NCI-H1417 treated with DMSO at 0.1 percent for 48 hours (cell line): ENCODE results near the gene FGF14.
"Not testable (repeated sequence)": the region's sequence is repeated elsewhere in the genome, so short reads cannot be mapped to it uniquely, and the experiment has no call there.

ENCODE experiments used
- DNase-seq: peaks from one replicate; lab custom pipeline; 2025; lab: John Stamatoyannopoulos, UW

Gene FGF14

DNA sequence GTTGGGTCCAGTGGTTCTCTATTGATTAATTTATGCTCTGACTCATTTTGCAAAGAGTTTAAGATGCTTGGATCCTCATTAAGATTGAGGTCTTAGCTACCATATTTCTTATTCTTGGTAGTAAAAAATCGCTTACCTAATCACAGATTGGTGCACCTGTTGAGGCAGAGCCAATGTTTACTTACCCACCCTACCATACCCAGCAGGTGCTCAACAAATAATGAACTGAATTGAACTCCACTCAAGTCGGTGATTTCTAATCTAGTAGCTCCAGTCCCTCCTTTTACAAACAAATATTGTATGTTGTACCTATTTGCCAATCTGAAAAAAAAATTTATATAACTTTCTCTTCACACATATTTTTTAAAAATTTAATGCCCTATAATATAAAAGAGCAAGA lies 361.0 kb downstream of the FGF14 start:
- peak; percentile 58 for DNase-seq

DNA sequence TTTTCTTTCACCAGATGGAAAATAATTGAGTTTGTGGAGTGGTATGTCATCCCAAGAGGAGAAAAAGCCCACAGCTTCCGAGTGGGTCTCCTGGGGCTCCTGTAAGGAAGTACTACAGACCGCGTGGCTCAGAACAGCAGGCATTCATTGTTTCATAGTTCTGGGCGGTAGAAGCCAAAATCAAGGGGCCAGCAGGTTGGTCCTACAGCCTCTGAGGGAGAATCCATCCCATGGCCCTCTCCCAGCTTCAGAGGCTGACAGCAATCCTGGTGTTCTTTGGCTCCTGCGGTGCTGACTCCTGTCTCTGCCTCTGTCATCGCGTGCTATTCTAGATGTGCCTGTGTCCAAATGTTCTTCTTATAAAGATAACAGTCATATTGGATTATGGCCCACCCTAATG lies 362.6 kb downstream of the FGF14 start:
- no peak for DNase-seq

DNA sequence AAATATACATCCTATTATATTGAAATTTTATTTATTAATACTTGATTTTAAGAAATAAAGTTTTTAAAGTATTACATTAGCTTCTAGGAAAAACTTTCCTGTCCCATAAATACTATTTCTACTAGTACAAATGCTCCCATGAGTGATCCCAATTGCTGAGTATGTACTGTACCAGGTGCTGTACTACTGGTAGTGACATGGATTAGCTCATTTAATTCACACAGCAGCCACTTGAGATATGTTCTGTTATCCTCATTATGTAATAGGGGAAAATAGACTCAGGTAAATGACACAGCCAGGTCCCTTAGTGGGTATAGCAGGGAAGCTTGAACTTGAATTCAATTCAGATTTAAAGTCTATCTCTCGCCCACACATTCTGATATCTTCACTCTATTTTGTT lies 363.1 kb downstream of the FGF14 start:
- DNase-seq, result no peak

DNA sequence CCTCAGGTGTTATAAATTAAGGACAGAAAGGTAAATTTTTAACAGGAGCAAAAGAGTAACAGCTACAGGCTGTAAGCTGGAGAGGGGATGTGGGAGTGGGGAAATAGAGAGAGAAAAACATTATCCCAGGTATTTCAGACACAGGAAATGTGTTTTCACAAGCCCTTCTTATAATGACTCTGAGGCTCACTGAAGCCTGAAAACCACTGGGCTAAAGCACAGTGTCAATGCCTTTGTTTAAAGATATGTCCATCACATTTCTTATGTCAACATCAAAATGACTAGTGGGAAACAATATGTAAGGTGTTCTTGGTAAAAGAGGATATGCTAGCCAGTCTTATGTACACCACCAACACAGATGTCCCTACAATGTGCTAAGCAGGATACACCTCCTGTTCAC lies 365.9 kb downstream of the FGF14 start:
- DNase-seq, result peak; percentile 75

DNA sequence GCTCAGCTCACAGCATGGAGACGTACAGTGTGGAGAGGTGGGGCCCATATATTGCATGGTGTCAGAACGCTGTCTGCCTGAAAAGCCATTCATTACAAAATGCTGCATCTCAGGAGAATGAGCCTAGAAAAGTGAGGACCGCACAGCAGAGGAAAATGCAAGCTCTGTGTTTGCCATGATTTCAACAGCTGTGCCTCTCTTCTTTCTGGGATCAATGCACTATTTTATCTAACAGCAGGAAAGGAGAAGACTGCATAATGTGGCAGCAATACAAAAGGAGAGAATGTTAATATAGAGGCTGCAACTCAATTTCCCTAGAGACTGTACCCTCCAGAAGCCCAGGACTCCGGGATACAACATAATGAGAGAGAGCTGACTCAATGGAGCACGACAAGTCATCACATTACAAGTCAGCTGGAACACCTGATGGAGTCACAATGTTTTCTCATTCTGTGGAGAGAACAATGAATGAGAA lies 368.0 kb downstream of the FGF14 start:
- DNase-seq, result no peak

DNA sequence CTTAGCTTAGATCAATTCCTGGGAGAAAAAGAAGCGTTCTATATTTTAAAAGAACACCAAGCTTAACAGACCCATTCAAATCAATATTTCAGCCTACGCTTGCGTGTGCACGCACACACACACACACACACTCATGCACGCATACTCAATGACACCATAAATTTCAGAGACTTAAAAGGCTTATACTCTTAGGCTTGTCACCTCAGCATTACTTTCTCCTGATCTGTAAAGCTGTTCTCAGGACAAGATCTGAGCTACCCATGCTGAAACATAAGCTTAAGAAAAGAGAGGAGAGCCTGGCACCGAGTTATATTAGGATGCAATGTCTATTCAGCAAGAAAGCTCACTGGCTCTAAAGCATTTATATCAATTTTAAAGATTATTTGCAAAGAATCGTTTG lies 368.5 kb downstream of the FGF14 start:
- no peak for DNase-seq

DNA sequence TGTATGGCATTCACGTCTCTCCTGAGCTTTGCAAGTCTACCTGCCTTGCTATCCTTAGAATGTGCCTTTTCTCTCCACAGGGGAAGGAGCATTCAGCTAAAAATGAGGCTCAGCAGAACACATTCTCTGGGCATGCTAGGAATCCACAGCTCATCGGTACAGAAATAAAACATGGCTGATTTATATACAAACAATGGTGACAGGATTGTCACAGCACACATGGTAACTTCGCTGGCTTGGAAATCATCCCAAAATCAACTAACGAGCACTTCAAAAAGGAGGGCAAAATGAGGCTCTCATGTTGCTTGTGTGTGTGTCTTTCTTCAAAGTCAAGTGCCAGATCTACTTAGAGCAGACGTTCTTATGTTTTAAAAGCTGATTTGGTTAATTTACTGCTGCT lies 373.0 kb downstream of the FGF14 start:
- DNase-seq, result no peak

DNA sequence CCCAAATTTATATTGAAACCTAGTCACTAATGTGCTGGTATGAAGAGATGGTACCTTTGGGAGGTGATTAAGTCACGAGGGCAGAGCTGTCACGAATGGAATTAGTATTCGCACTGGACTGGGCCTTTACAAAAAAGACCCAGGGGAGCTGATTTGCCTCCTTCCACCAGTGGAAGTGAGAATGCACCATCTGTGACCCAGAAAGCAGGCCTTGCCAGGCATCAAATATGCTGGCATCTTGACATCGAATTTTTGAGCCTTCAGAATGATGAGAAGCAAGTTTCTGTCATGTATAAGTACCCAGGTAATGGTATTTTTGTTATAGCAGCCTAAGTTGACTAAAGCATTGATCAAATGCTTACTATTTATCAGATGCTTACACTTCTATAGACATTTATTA lies 373.6 kb downstream of the FGF14 start:
- no peak for DNase-seq

DNA sequence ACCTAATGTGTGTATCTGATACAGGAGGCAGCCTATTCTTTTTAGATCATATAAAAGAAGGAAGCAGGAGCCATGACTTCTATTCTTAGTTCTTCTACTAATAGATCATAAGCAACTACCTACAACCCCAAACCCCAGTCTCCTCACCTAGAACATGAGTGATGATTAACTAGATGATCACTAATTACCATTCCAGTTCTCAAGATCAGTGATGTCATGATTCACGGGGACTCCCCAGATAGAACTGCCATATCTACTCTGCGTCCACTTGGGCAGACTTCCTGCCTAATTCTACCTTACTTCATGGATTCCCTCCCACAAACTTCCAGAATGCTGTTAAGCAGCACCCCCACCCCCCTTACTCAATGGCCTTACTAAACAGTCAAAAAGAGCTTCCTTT lies 380.1 kb downstream of the FGF14 start:
- no peak for DNase-seq

DNA sequence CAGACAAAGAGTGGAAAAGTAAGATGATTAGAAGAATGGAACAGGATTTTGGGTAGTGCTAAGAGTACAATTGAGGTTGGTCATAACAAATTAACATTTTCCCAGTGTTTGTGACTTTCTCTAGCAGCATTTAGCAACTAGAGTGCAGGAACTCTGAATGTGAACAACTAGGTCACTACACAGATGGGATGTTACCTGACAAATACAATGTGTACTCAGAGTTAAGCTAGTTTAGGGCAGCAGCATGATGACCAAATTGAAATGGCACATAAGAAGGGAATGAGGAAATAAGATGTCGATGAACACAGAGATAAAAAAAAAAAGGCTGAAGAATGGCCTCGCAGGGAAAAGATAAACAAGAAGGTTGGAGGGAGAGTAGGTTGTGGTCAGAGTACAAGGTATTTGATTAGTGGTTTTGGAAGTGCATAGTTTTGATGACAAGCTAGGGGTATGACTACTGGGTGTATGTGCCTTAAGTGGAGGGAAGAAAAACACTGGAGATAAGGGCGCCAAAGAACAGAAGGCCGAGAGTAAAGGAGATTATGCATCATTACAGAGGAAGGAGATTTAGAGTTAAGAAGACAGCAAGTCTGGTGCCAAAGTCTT lies 381.1 kb downstream of the FGF14 start:
- DNase-seq, result no peak

DNA sequence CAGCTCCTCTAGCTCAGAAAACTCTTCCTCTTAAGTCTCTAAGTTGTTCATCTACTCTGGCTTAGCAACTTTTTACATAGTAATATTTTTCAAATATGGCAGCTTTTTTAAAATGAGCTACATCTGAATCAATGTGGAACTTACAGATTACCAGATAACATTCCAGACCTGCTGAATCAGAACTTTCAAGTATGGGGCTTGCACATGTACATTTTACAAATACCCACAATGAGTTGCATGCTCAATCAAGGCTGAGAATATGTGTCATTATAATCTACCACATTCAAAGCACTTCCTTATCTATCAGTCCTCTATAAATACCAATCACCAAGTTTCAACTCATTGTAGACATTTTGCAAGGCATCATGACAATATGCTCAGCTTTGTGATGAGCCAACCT lies 383.1 kb downstream of the FGF14 start:
- no peak for DNase-seq

DNA sequence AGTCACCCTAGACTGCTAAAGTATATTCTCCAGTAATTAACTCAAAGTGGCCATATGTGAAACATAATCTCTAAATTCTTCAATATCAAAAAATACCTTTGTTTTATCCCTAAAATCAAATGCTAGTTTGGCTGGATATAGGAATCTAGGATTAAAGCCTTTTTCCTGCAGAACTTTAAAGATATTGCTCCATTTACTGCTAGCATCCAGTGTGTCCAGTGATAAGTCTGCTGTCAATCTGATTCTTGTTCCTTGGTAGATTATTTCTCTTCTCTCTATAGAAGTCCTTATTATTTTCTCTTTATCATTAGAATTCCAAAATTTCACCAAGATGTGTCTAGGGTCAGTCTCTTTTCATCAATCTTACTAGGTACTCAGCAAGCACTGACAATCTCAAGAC lies 384.6 kb downstream of the FGF14 start:
- no peak for DNase-seq

DNA sequence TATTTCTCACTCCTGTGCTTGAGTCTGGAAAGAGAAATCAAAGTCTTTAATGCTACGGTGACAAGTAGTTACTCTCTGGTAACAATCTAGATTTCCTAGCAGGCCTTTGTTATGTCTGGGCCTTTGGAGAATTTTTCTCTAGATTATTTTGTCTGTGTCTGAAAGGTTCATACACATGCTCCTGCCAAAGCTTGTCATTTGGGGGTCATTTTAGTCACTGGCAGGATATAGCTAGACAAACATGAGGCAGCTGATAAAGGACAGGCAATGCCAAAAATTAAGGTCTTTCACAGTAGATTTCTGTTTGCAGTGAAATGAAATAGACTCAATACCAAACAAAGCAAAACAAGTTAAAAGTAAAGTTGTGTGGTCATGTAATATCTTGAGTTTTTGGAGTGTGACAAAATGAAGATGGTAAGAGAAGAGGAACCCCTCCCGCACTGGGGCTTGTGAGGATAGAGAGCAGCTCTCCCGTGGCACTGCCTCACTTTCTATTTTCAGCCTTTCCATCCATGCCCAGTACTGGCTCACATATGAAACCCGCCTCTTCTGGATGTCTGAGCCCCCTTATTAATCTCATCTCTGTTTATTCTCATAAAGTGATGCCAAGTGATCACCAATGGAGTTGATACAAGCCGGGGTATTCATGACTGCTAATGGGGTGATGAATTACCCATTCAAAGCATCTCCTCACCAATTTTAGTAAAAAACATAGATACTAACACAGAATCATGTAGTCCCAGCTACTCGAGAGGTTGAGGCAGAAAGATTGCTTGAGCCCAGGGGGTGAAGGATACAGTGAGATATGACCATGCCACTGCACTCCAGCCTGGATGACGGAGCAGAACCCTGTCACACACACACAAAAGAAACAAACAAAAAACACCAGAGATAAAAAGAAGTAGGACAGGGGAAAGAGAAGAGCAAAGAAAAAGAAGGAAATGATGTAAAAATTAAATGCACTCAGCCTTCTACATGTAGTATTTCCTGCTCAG lies 389.3 kb downstream of the FGF14 start:
- no peak for DNase-seq

DNA sequence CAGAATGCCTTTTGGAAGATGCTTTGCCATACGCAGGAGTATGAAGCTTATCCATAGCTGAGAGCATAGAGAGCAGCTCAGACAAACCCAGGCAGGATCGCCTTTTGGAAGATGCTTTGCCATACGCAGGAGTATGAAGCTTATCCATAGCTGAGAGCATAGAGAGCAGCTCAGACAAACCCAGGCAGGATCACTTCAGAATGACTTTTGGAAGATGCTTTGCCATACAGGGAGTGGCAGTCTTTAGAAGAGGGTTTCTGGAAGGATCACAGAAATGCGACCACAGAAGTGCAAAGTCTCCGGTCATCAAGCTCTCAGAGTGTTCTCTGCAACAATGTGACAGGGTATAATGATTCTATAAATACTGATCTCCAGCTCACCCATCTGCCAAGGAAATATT lies 390.4 kb downstream of the FGF14 start:
- not testable (repeated sequence) for DNase-seq

DNA sequence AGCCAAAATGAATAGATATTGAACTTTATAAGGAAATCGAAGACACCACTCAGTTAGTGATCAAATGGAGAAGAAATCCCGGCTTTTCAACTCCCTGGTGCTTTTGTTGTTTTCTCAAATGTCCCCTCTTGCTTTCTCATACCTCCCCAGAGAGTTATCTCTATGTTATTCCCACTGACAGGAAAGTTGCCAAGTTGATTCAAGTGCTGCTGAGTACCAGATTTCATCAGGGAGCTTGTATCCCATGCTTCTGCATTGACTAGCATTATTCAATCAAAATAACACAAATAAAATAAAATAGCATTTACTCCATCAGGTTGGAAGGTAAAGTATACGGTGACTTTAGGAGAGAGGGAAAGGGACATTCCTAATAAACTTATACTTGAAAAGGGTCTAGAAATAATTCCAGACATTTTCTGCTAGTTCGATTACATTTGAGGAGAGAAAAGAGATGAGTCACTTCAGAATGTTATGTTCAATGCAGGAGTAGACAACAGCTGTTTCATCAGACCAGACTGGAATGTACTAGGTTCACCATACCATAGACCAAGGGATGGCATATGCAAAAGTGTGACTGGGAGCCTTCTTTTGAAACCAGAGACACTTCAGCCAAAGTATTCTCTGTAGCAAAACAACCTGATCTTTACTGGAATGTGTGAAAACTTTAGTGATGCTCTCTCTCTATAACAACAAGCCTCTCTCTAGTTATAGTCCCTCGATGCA lies 397.8 kb downstream of the FGF14 start:
- DNase-seq, result no peak

DNA sequence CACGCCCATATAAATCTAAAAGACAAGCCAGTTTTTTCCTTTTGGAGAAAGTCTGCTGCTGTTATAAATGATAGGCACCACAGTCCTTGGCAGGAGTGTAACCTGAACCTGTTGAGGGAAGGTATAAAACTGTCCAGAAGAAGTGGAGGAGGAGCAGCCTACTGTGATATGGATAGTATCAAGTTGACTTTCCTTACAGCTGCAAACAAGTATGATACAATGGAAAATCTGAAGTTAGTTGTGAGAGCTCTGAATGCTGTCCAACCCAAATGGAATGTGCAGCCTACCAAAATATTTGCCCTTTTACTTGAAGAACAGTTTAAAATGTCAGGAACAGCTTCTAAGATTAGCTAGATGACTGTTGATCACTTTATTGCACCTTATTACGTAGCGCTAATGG lies 399.6 kb downstream of the FGF14 start:
- DNase-seq, result no peak

DNA sequence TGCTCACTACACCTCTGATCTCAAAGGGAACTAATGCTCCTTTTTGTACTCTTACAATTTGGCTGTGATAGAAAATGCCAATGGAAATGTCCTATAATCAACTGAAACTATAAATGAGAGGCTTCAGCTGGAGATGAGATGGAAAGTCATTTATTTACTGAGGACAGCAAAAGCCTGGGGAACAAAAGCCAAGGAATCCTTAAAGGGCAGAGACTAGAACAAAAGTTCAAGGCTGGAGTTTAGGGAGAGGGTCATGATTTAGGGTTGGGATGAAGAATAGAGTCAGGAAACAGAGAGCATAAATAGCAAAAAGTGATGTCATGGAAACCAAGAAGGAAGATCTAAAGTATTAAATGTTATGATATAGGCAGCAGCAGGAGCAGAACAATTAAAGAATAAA lies 401.1 kb downstream of the FGF14 start:
- DNase-seq, result no peak

DNA sequence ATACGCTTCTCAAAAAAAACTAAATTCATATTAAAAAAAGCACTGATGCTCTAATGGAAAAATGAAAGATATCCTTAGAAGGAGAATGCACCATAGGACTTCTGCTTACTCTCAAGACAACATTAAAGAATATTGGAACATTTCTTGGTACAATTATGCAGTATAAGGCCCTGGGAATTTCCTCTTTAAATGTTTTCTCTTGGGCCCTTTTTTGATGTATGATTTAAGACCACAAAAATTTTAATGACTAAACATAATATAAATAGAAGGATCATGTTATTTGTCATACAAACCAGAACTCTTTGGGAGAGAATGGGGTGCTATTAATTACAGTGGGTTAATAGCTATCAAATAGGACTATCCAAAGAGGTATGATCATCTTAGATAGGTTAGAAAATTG lies 403.7 kb downstream of the FGF14 start:
- DNase-seq, result no peak

DNA sequence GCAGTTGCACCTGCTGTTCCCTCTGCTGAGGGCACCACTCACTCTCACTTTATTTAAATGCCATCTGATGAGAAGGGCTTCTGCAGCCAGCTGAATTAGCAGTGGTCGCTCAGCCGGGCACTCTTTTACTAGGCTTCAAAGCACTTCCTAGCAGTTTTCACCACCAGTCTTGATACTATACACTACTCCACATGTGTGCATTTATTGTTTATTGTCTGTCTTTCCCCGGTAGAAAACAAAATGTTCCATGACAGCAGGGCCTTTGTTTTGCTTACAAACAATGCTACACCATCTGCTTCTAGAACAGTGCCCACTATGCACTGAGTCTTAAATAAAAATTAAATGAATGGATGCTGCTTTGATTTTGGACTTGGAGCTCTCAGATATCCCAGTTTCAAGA lies 404.9 kb downstream of the FGF14 start:
- DNase-seq, result no peak

DNA sequence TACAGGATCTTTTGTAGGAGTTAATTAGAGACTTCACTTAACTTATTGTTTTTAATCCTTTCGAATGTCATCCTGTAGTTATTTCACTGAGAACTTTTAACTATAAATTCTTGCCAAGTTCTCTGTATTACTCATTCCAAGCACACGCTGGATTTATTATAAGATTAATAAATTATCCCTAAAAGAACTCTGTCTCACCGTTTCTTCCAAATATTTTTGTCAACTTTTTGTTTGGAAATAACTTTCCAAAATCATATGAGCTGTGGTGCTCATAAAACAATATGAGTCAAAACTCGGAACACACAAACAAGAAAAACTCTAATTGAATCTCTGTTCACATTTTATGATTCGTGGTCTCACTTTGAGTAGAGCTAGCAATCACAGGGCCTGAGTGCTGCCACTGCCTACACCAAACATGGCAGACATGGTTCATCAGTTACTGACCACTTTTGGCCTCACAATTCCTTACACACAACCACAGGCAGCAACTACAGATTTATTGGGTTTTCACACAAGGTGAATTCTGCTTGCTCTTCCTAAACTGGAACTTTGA lies 412.0 kb downstream of the FGF14 start:
- DNase-seq, result no peak

DNA sequence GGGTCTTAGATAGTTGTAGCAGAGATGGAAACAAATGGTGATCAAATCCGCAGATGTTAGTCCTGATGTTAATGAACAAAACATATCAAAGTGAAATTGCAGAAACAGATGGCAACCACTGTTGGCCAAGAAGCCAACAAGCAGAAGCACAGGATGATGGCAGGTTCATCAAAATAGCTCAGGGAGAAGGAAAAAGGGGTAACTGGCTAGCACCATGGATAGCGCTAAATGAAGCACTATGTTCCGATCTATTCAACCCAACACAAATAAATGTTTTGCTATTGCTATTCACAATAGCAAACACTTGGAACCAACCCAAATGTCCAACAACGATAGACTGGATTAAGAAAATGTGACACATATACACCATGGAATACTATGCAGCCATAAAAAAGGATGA lies 413.7 kb downstream of the FGF14 start:
- no peak for DNase-seq

DNA sequence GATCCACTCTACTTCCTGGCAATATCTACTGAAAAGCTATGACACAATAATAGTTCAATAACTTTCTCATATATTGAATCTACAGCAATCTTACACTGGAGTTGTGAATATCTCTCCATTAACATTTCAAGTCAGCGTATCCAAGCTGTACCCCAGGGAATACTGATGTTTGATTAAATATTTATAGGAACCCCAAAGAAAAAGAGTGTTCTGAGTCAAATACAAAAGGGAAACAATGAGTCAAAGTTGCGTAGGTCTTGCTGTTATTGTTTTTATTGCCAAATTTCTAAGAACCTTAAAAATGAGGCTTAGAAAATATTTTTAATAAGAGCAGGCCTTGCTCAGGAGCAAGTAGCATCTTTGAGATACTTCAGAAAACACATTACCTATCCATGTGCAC lies 415.5 kb downstream of the FGF14 start:
- DNase-seq, result no peak

DNA sequence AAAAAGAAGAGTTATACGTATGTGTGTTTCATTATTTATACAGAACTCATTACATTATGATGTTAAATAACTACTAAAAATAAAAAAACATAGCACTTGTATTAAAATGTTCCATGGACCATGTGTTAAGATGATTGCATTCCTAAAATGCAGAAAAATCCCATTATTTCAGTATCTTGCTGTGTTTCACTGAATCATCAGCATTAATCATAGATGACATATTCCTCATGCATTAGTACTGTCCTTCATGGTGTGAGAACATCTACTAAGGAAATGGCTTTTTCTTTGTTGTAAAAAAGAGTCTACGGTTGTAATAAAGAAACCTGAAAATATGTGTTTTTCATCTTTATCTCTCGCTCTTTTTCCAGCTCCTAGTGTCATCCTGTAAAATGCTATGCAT lies 416.5 kb downstream of the FGF14 start:
- DNase-seq, result no peak
